HG03064 (cell line): ENCODE results near the gene OR9I1.

Source experiments
- ATAC-seq: cut with Tn5 transposase; IDR thresholded peaks from one replicate; pipeline ENCODE4 v1.9.1; 2021; ENCODE audit warnings: low read depth; ENCODE audit not compliant: unreplicated experiment

OR9I1 gene

GRCh38 chr11:58125469-58125868, at the start of gene OR9I1:
TSS of gene OR9I1 (minus strand) at chr11:58125530. CDS start at chr11:58119444, 6,086 bp downstream.
- ATAC-seq = no peak

- no peak for ATAC-seq
Observed at GRCh38 chr11:58165504-58166106, 40.3 kb upstream of the OR9I1 start.

- ATAC-seq = no peak
Observed at GRCh38 chr11:58164990-58165389, 39.7 kb upstream of the OR9I1 start.

- ATAC-seq = no peak
Observed at GRCh38 chr11:58164389-58164788, 39.1 kb upstream of the OR9I1 start.

- no peak for ATAC-seq
Observed at GRCh38 chr11:58152781-58153180, 27.5 kb upstream of the OR9I1 start.

DNA sequence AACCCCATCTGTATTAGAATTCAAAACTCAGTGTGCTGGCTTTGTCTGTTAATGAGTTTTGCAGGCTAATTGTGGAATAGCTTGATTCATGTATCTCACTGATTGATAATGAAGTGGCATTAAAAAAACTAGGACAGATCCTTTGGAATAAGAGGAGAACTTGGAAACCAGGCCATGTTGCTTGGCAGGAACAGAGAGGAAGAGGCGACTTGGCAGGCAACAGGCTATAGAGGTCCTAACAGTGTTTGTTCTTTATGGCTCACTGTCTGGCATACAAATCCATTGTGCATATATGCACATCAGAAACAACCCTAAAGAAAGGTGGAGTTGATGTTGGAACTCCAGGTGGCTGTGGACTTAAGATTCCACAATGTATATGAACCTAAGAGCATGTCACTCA, 17.4 kb upstream of the OR9I1 start:
- ATAC-seq = no peak

GRCh38 chr11:58135171-58135570, 9.8 kb upstream of the OR9I1 start:
- no peak for ATAC-seq

- no peak for ATAC-seq
Observed at GRCh38 chr11:58134151-58134550, 8.8 kb upstream of the OR9I1 start.

GRCh38 chr11:58133309-58134076, 8.2 kb upstream of the OR9I1 start:
- ATAC-seq = no peak

DNA sequence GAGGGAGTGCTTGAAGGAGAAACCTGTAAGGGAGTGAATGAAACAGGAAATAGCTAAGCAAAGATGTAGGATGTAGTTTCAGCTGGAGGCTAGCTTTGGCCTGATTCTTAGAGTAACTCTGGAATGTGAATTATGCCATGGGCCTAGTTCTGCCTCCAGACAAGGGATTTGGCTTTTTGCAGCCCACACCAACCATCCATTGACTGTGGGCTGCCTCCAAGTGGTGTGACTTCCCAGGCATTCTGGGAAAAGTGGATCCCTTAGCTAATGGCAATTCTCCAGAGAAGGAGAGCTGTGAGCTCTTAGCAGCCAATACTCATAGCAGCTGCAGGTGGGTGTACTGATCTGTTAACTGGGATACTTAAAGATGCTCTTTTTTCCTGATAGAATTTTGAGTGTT, 2.0 kb upstream of the OR9I1 start:
- no peak for ATAC-seq

DNA sequence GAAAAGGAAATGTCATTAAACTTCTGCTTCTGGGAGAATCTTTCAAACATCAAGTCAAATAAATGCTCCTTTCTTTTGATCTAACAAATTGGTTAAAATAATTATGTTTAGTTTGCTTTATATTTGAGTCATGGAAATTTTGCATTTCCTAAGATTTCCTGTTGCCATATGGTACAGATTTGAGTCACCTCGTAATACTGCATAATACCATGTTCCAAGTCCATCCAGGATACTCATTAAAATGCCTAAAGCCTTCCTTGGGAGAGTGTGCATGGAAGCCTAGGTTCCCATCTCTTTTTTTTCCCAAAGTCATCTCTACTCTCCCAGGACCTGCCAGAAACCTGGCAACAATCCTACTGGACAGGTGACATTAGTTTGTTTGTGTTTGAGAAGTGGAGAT, 4.2 kb downstream of the OR9I1 start:
- no peak for ATAC-seq

- no peak for ATAC-seq
Observed at GRCh38 chr11:58097437-58097836, 27.9 kb downstream of the OR9I1 start.

DNA sequence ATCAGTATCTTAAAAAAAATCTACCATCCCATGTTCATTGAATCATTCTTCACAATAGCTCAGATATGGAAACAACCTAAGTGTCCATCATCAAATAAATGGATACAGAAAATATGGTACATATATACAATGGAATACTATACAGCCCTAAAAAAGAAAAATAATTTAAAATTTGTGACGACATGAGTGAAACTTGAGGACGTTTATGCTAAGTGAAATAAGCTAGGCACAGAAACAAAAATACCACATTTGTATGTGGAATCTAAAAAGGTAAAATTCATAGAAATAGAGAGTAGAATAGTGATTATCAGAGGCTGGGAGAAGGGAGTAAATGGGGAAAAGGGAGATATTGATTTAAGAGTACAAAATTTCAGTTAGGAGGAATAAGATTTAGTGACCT, 38.8 kb downstream of the OR9I1 start:
- no peak for ATAC-seq

GRCh38 chr11:58075781-58076180, 49.5 kb downstream of the OR9I1 start:
- ATAC-seq = no peak

- no peak for ATAC-seq
Observed at GRCh38 chr11:58070585-58070984, 54.7 kb downstream of the OR9I1 start.

DNA sequence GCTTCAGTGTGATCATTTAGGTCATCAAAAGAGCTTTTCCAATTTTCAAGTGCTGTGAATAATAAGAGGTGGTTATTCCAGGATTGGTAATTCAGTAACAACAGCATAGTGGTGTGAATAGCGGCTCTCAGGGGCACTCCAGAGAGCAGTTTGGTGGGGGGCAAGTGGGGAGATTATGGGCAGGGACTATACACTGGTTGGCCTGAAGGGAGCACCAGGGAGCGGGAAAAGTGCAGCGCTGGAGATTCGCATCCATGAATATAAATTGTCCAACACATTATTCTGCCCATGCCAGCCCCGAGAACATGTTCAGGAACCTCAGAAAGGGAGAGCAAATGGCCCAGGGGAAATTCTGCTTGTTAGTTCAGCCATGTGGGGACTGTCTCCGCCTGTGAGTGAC, 56.7 kb downstream of the OR9I1 start:
- no peak for ATAC-seq

- no peak for ATAC-seq
Observed at GRCh38 chr11:58067685-58068084, 57.6 kb downstream of the OR9I1 start.
